Brain pericyte (primary cell): ENCODE results near the gene DNAH3.
"Not testable (repeated sequence)": the region's sequence is repeated elsewhere in the genome, so short reads cannot be mapped to it uniquely, and the experiment has no call there.

ENCODE experiments used
- DNase-seq: peaks from one replicate; pipeline ENCODE4 v3.0.0-alpha.2; 2012; ENCODE audit warnings: low read depth, low spot score

Gene DNAH3

DNA sequence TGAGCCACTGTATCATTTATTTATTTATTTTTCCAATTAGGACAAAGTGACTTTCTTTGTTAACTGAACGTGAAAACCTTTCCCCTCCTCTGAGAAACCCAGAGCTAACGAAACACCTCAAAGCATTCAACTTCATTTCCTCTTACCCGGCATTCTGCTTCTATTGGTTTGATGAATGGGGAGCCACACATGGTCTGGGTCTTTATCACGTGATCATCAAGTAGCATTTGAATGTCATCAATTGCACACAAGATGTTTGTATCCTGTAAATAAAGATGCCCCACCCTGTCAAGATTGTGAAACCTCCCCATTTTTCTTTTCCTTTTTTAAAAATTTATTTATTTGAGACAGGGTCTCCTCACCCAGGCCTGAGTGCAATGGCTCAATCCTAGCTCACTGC lies 80.1 kb downstream of the DNAH3 start:
- DNase-seq, result no peak

DNA sequence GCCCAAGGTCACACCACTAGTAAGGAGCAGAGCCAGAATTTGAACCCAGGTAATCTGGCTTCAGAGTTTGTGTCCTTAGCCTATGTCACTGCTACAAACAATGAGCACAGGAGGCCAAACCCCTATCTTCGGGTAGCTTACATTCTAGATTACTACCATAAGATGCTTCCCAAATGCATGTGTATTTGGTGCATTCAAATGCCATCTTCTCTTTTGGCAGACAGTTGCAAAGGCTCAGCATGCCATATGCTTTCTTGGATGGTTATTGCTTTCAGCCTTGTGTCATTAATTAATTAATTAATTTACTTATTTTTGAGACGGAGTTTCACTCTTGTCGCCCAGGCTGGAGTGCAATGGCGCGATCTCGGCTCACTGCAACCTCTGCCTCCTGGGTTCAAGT lies 80.7 kb downstream of the DNAH3 start:
- DNase-seq, result no peak

DNA sequence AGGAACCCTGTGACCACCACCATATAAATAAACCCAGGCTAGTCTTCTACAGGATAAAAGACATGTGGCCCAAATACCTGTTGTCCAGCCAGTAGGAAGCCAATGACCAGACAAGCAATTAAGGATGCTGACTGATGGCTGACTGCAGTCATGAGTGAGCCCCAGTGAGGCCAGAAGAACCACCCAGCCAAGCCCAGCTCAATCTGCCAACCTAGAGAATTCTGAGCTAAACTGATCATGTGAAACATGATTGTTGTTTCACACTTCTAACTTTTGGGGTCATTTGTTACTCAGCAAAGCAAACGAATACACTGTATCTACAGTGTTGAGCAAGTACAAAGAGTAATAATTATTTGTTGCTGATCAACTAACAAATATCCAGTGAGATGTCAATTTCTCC lies 86.4 kb downstream of the DNAH3 start:
- DNase-seq, result no peak

DNA sequence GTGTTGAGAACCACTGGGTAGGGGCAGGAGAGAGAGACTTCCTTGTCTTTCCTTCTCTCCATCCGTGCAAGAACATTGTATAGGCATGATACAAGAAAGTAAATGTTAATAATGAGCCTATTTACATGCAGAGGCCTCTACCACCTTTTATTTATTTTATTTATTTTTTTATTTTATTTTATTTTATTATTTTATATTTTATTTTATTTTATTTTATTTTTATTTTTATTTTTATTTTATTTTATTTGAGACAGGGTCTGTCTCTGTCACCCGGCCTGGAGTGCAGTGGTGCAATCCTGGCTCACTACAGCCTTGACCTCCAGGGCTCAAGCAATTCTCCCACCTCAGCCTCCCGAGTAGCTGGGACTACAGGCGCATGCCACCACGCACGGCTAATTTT lies 87.3 kb downstream of the DNAH3 start:
- DNase-seq, result not testable (repeated sequence)

- DNase-seq, result no peak
Measured at GRCh38 chr16:21060027-21060510, 90.6 kb downstream of the DNAH3 start.

- no peak for DNase-seq
Measured at GRCh38 chr16:21057875-21058274, 92.8 kb downstream of the DNAH3 start.

DNA sequence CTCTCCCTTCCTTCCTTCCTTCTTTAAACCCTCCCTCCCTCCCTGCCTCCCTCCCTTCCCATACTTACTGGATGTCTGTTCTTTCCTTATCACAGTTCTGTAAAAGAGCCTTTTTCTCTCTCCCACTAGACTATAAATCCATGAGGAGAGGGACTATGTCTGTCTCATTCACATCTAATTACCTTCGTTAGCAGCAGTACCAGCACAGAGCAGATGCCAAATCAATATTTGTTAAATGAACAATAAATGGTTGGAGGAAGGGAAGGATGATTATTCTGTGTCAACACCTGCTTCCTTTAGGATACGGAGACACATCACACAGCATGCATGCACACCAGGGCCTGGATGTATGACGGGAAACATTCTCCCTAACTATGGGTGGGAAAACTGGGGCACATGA lies 94.2 kb downstream of the DNAH3 start:
- no peak for DNase-seq

- DNase-seq, result not testable (repeated sequence)
Measured at GRCh38 chr16:21055738-21056137, 94.9 kb downstream of the DNAH3 start.

- DNase-seq, result no peak
Measured at GRCh38 chr16:21053590-21053989, 97.1 kb downstream of the DNAH3 start.

- not testable (repeated sequence) for DNase-seq
Measured at GRCh38 chr16:21048091-21048912, 102.3 kb downstream of the DNAH3 start.

- DNase-seq, result no peak
Measured at GRCh38 chr16:21038197-21038596, 112.4 kb downstream of the DNAH3 start.

DNA sequence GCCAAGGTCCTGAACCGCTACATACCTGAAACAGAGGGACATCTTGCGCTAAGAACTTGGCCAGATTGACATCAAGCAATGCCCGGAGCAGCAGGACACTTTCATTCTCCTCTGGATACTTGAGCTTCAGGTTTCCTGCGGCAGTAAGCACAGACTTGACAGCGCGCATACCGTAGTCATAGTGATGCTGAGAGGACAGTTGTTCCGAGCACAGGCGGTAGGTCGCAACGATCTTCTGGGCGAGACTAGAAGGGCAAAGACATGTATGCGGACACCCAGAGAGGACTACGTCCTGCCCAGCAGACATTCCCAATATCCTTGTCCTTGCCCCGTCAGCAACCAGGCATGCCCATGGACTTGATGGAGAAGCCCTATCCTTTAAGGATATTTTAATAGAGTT lies 112.9 kb downstream of the DNAH3 start:
- no peak for DNase-seq

- DNase-seq, result no peak
Measured at GRCh38 chr16:21037168-21037567, 113.5 kb downstream of the DNAH3 start.

- DNase-seq, result no peak
Measured at GRCh38 chr16:21036471-21036870, 114.2 kb downstream of the DNAH3 start.

DNA sequence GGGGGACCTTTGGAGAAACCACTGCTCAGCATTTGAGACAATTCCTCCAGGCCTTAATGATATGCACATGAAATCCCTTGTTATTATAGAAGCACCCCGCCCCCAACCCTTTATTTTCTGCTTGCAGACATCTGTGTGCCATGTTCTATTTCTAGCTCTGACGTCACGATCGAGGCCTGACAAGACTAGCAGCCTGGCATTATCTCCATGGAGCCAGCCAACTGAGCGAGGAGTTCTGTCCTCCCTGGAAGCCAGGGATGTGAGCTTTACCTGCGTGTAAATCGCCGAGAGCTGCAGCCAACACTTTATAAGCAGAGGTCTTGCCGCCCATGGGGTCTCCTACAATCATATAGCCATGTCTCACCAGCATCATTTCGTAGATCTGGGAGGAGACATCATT lies 116.9 kb downstream of the DNAH3 start:
- no peak for DNase-seq

DNA sequence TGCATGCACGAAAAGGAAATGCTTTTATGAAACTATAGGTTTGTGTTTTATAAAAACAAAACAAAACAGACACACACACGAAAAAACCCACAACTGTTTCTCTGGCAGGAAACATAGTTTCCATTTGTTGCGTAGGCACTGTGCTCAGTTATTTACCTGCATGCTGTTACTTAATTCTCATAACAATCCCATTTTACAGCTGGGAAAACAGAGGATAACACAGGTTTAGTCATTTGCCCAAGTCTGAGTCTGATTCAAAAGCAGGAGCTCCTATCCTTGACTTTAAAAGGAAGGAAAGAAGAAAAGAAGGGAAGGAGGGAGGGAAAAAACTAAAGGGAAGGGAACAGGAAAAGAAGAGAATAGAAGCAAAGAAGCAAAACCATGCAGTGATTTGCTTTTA lies 117.4 kb downstream of the DNAH3 start:
- no peak for DNase-seq

DNA sequence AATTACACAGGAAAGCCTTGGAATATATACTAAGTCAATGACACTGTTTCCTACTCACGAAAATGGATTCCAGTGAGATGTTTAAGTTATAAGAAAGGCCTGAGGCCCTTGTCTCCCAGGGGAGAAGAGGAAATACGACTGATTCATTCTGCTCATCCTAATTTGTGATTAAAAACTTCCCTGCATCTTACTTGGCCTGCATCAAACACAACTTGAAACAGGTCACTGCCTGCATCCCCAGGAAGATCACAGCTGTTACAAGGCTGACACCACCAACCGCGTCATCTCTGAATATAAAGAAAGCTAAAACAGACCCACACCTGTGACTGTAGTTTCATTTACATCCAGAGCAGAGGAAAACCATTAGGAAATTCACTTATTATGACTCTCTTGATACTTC lies 121.9 kb downstream of the DNAH3 start:
- no peak for DNase-seq

- no peak for DNase-seq
Measured at GRCh38 chr16:21026846-21027245, 123.8 kb downstream of the DNAH3 start.

DNA sequence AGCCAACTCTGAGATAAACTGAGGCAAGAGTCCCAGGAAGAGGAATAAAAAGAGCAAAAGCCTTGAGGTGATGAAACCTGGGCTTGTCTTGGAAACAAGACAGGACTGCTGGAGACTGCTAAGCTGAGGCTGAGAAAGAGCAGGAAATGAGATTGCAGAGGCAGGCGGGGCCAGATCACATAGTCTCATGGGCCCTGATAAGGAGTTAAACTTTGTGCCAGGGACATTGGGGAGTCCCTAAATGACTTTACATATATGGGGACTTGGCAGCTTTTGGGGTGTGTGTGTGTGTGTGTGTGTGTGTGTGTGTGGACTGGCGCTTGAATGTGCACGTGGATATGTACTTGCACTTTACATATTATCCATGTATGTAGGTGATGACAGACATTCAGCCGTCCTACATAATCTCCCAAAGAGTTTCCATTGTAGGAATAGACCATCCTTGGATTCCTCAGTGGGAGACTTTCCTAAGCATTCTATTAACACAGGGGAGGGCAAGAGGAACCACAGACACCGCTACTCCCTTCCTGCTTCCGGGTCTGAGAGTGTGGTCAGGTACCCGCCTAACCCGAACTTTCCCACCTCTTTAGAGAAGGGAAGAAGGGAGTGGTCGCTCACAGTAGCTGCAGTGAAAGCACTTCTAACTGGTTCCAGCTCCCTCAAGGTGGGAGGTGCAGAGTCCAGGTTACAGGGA lies 127.0 kb downstream of the DNAH3 start:
- DNase-seq, result no peak

GRCh38 chr16:21021316-21021715 lies 129.3 kb downstream of the DNAH3 start:
- no peak for DNase-seq

- DNase-seq, result no peak
Measured at GRCh38 chr16:21009815-21010214, 140.8 kb downstream of the DNAH3 start.

DNA sequence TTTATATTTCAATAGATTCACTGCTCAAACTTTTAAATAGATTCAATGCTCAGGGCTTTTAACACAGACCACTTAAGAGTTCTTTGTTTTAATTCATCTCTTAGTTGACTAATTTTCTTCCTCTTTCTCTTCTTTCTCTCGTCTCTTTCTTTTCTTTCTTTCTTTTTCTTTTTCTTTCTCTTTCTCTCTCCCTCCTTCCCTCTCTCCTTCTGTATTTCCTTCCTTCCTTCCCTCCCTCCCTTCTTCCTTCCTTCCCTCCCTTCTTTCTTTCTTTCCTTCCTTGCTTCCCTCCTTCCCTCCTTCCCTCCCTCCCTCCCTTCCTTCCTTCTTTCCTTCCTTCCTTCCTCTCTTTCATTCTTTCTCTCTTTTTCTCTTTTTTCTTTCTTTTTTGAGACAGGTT lies 145.6 kb downstream of the DNAH3 start:
- DNase-seq, result no peak

DNA sequence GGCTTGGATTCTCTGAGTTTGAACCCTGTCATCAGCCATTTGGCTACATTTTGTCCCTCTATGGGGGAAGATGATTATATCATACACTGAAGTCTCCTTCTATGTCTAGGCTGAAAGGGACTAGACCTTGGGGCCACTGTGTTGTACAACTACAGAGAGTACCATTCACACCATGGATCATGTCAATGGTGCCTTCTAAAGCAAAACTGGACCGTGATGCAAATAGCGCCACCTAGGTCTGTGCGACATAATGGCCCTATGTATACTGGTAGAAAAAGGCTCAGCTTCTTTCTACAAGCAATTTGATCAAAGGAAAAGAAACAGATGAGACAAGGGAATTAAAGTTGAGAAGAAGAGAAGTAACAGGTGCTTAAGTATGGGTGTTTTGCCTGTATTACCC lies 149.4 kb downstream of the DNAH3 start:
- no peak for DNase-seq
